T-helper 17 cell (primary cell): Measurements from ENCODE around the gene TP53BP2. TPM values are rescaled to one million over a fixed set of nuclear protein-coding genes. Genes with fewer than 3 reads are reported as not detected.
A peak's percentile ranks its signal among the peaks of the same experiment; 100 is the strongest.

Experiments
- ATAC-seq: fragments of 150-1000 bp; cut with Tn5 transposase; 2 replicates; pipeline ENCODE4 v1.10.0; 2021; ENCODE audit warnings: mild to moderate bottlenecking, moderate library complexity
- DNase-seq, 3 donors: peaks; one replicate each; pipeline versions ENCODE4 v3.0.0 to v3.0.0-alpha.2; 2020 to 2021
- H3K9me3 ChIP-seq: one replicate; pipeline ENCODE4 v1.7.0; 2013; ENCODE audit warnings: low read length, mild to moderate bottlenecking; ENCODE audit not compliant: control insufficient read depth, poor library complexity, severe bottlenecking
- H3K27ac Mint-ChIP-seq: one replicate; pipeline ENCODE4 v1.8.0; 2022; ENCODE audit warnings: mild to moderate bottlenecking, moderate library complexity, mixed read lengths
- H3K27me3 Mint-ChIP-seq: one replicate; pipeline ENCODE4 v1.8.0; 2022; ENCODE audit warnings: mixed read lengths
- H3K36me3 Mint-ChIP-seq: one replicate; pipeline ENCODE4 v1.8.0; 2022; ENCODE audit warnings: low read depth, mixed read lengths
- H3K4me1 Mint-ChIP-seq: one replicate; pipeline ENCODE4 v1.8.0; 2022; ENCODE audit warnings: mild to moderate bottlenecking, mixed read lengths
- H3K4me3 Mint-ChIP-seq: one replicate; pipeline ENCODE4 v1.8.0; 2022; ENCODE audit warnings: mild to moderate bottlenecking, moderate library complexity, mixed read lengths
- total RNA-seq, 4 donors: library from RNA in 2 of 4; stranded (reverse) in 2 of 4; gene quantifications; one replicate each; pipeline ENCODE4 v1.2.3 and lab custom pipeline; 2022 to 2026

Gene TP53BP2
- total RNA-seq, 2 donors from 2014 or later: 97.6 to 136 TPM

- no peak overlapping the region for H3K4me3 Mint-ChIP-seq
- H3K9me3 ChIP-seq: no peaks in the 10 kb centered on the region
- peaks cover 28% of the 10 kb centered on the region for H3K4me1 Mint-ChIP-seq
- H3K36me3 Mint-ChIP-seq: peaks cover 1% of the 10 kb centered on the region
- no peak overlapping the region for H3K27ac Mint-ChIP-seq
- no peaks in the 10 kb centered on the region for H3K27me3 Mint-ChIP-seq
- ATAC-seq (peak; percentile 19), DNase-seq (no peak)
Measured at GRCh38 chr1:223834660-223835263, 11.0 kb downstream of the TP53BP2 start.

- Mint-ChIP-seq H3K4me3 (no peak overlapping the region), H3K27me3 (no peaks in the 10 kb centered on the region), H3K27ac (no peak overlapping the region), H3K4me1 (peaks cover 32% of the 10 kb centered on the region), H3K36me3 (peaks cover 3% of the 10 kb centered on the region)
- ATAC-seq: no peak
- H3K9me3 ChIP-seq: no peaks in the 10 kb centered on the region
- no peak for DNase-seq
Measured at GRCh38 chr1:223833948-223834347, 11.8 kb downstream of the TP53BP2 start.

DNA sequence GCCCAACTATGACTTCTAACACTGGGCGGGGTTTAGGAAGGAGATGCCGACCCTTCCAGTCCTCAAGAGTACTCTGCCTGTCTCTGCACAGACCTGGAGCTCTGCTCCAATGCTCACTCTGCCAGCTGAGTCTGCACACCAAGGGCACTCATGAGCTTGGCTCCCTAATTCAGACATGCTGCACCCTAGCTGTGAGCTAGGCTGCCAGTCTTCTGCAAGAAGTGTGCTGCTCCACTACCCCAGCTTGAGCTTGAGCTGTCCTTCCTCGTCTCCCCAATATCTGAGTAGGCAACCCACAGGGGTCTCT lies 13.2 kb downstream of the TP53BP2 start:
- H3K36me3 Mint-ChIP-seq: peaks cover 3% of the 10 kb centered on the region
- peak overlapping the region; percentile 81 for H3K4me3 Mint-ChIP-seq
- ATAC-seq: peak; percentile 24
- no peak for DNase-seq
- H3K4me1 Mint-ChIP-seq: peaks cover 18% of the 10 kb centered on the region
- no peak overlapping the region for H3K27ac Mint-ChIP-seq
- H3K9me3 ChIP-seq: no peaks in the 10 kb centered on the region
- H3K27me3 Mint-ChIP-seq: no peaks in the 10 kb centered on the region

DNA sequence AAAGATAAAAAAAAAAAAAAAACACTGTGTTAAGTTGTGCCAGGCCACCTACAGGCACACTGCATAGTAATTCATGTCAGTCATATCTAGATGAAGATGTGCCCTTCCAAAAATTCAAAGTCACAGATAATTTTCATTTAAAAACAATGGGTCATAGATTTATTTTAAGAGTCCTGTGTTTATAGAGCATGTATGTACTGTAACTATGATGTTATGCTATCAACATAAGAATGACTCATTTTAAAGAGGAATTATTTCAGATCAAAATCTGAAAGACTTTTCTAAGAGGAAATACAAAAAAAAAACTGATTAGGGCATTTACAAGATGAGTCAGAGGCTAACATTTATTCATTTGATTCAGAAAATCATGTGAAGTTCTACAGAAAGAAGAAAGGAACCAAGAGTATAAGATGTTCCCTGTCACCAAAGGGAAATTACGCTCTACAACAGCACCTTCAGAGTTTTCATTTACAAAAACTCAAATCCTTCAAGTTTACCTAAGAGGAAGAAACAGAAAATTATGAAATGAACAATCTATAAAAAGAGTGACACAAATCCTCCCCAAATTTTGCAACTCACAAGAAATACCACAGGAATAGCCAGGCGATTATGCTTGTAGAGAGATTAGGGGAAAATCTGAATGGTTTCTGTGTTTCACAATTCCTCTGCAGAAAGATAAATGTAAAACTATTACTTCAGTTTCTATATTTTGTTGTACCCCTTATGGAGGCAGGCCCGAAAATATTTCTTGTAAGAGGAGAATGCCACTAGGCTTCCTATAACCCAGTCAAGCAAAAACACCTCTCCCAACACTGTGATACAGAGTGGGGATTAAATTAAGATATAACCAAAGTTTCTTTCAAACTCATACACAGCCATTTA lies 13.8 kb downstream of the TP53BP2 start:
- DNase-seq: no peak
- peaks cover 3% of the 10 kb centered on the region for H3K36me3 Mint-ChIP-seq
- peak; percentile 78 for ATAC-seq
- H3K27me3 Mint-ChIP-seq: no peaks in the 10 kb centered on the region
- H3K4me3 Mint-ChIP-seq: peak overlapping the region; percentile 67
- H3K4me1 Mint-ChIP-seq: peaks cover 21% of the 10 kb centered on the region
- H3K27ac Mint-ChIP-seq: no peak overlapping the region
- H3K9me3 ChIP-seq: no peaks in the 10 kb centered on the region

GRCh38 chr1:223829678-223830077 lies 16.1 kb downstream of the TP53BP2 start:
- Mint-ChIP-seq H3K27ac (peak overlapping the region; percentile 60), H3K4me1 (peaks cover 44% of the 10 kb centered on the region)
- DNase-seq: no peak

GRCh38 chr1:223828162-223828848 lies 17.4 kb downstream of the TP53BP2 start:
- Mint-ChIP-seq H3K36me3 (peaks cover 3% of the 10 kb centered on the region), H3K27me3 (no peaks in the 10 kb centered on the region), H3K4me1 (peaks cover 56% of the 10 kb centered on the region), H3K4me3 (no peak overlapping the region), H3K27ac (no peak overlapping the region)
- DNase-seq (no peak), ATAC-seq (no peak)
- H3K9me3 ChIP-seq: no peaks in the 10 kb centered on the region

More at GRCh38 chr1:223829678-223830077, 16.1 kb downstream of the TP53BP2 start:
- Mint-ChIP-seq H3K36me3 (peaks cover 3% of the 10 kb centered on the region), H3K27me3 (no peaks in the 10 kb centered on the region), H3K4me3 (peak overlapping the region; percentile 15)
- no peaks in the 10 kb centered on the region for H3K9me3 ChIP-seq
- ATAC-seq: no peak

DNA sequence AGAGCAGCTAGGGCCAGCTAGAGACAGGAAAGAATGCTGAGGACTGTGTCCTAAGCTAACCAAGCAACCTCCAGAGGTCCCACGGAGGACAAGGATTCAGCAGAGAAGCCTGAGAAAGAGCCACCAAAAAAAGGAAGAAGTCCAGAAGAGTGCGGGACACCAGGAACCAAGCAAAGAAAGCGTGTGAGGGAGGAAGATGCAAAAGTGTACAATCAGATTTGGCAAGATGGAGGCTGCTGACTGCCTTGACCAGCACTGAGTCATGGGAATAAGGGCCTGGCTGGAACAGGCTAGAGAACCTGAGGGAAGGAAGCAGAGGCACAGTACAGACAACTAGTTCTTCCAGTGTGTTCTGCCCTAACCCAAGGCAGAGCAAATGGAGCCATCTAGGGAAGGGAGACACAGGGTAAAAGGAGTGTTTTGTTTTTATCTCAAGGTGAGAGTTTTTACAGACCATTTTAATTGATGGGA lies 18.5 kb downstream of the TP53BP2 start:
- H3K4me3 Mint-ChIP-seq: peak overlapping the region; percentile 34
- no peak for DNase-seq
- no peaks in the 10 kb centered on the region for H3K27me3 Mint-ChIP-seq
- H3K9me3 ChIP-seq: no peaks in the 10 kb centered on the region
- peaks cover 58% of the 10 kb centered on the region for H3K4me1 Mint-ChIP-seq
- H3K36me3 Mint-ChIP-seq: peaks cover 3% of the 10 kb centered on the region
- no peak overlapping the region for H3K27ac Mint-ChIP-seq
- no peak for ATAC-seq

DNA sequence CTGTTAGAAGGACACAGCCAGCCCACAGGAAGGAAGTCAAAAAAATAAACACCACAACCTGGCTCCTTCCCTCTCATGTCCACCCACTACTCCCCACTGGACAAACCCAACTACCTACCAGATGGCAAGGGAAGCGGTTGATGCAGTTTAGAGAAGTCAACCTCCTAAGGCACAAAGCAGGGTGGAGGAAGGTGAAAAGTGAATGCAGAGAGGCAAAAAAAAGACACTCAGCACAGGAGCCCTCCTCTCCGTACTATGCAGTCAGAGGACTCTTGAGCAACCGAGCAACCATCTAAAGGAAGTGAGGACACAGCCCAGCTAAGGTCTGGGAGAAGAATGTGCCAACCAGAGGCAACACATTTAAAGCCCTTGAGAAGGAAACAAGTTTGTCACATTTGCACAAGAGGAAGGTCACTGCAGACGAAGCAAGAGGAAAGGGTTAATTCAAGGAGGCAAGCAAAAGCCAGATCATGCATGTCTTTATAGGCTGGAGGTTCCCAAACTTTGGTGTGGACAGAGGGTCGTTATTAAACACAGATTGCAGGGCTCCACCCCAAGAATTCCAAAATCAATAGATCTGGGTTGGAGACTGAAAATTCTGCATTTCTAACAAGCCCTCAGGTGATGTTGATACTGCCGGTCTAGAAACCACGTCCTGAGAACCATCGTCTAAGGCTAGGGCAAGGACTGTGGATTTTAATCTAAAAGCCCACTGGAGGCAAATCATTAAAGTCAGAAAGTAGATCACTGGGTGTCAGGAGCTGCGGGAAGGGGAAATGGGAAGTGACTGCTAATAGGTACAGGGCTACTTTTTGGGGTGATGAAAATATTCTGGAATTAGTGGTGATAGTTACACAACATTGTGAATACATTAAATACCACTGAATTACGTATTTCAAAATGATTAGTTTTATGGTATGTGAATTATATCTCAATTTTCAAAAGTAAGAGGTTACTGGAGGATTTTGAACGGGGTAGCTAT lies 19.7 kb downstream of the TP53BP2 start:
- ATAC-seq (peak; percentile 36), DNase-seq (no peak)
- H3K4me1 Mint-ChIP-seq: peaks cover 52% of the 10 kb centered on the region
- peak overlapping the region; percentile 49 for H3K4me3 Mint-ChIP-seq
- peaks cover 3% of the 10 kb centered on the region for H3K36me3 Mint-ChIP-seq
- no peaks in the 10 kb centered on the region for H3K9me3 ChIP-seq
- H3K27me3 Mint-ChIP-seq: no peaks in the 10 kb centered on the region
- H3K27ac Mint-ChIP-seq: peak overlapping the region; percentile 76

GRCh38 chr1:223824712-223825111 lies 21.0 kb downstream of the TP53BP2 start:
- peaks cover 59% of the 10 kb centered on the region for H3K4me1 Mint-ChIP-seq
- H3K4me3 Mint-ChIP-seq: peak overlapping the region; percentile 68
- no peak overlapping the region for H3K27ac Mint-ChIP-seq
- no peaks in the 10 kb centered on the region for H3K27me3 Mint-ChIP-seq
- peaks cover 4% of the 10 kb centered on the region for H3K36me3 Mint-ChIP-seq
- DNase-seq (no peak), ATAC-seq (no peak)
- H3K9me3 ChIP-seq: no peaks in the 10 kb centered on the region

GRCh38 chr1:223824287-223824686 lies 21.5 kb downstream of the TP53BP2 start:
- Mint-ChIP-seq H3K27me3 (no peaks in the 10 kb centered on the region), H3K4me3 (no peak overlapping the region), H3K27ac (no peak overlapping the region), H3K36me3 (peaks cover 4% of the 10 kb centered on the region), H3K4me1 (peaks cover 57% of the 10 kb centered on the region)
- no peaks in the 10 kb centered on the region for H3K9me3 ChIP-seq
- DNase-seq: no peak
- ATAC-seq: no peak

DNA sequence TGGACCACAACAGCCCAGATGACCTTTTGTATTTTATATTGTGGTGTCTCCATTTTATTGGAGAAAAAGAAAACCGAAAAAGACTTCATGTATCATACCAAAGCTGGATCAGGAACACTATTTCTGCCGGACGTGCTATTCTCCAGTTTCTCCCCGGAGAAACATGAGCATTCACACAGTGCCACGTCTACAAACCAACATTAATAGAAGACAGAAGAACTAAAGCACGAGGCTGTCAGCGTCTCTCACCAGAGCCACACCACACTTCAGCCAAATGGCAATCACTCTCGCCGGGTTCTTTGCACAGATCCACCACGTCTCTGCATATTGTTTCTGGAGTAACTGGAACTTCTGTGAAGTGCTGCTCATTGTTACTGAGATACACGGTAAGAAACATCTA lies 24.8 kb downstream of the TP53BP2 start:
- Mint-ChIP-seq H3K27me3 (no peaks in the 10 kb centered on the region), H3K4me3 (no peak overlapping the region), H3K27ac (no peak overlapping the region), H3K4me1 (peaks cover 43% of the 10 kb centered on the region), H3K36me3 (peaks cover 5% of the 10 kb centered on the region)
- ATAC-seq: no peak
- no peaks in the 10 kb centered on the region for H3K9me3 ChIP-seq
- DNase-seq: no peak

DNA sequence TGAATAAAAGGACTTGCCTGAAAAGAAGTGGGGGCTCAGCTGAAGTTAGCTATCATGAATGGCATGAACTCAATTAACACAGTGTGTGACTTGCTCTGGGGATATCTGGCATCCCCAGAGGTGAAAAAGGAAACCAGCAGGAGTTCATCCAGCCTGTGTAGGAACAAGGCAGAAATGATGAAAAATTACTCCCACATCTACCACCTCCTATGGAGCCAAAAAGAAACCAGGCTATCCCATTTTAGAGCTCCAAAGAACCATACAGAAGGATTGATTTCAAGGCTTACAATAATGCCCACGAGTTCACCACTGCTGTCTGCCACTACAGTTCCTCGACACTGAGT lies 25.3 kb downstream of the TP53BP2 start:
- no peaks in the 10 kb centered on the region for H3K9me3 ChIP-seq
- no peaks in the 10 kb centered on the region for H3K27me3 Mint-ChIP-seq
- H3K4me3 Mint-ChIP-seq: no peak overlapping the region
- peaks cover 40% of the 10 kb centered on the region for H3K4me1 Mint-ChIP-seq
- H3K27ac Mint-ChIP-seq: no peak overlapping the region
- DNase-seq (no peak), ATAC-seq (no peak)
- H3K36me3 Mint-ChIP-seq: peaks cover 5% of the 10 kb centered on the region
